HCT116 (cell line): ENCODE data around the gene SLC15A5. TPM values are rescaled to one million over a fixed set of nuclear protein-coding genes. Genes with fewer than 3 reads are reported as not detected.

Source experiments
- ATAC-seq: fragments of 200-7000 bp; cut with Tn5 transposase; 2 replicates; pipeline ENCODE4 v1.9.1; 2020; ENCODE audit warnings: mild to moderate bottlenecking, moderate library complexity
- BruUV-seq: library from RNA; stranded (reverse); fragments of 400-500 nt; replicated peaks from 2 replicates; lab custom pipeline; 2021; lab: Mats Ljungman, UMichigan
- CTCF ChIA-PET: fragments of 300-600 bp; sonication (Branson Sonifier 250); formaldehyde crosslinking; loops from one replicate; lab custom pipeline; 2021; ENCODE audit warnings: antibody characterized with exemption; lab: Charles Lee
- POLR2A ChIA-PET: fragments of 300-600, 350-600 bp; sonication (Branson Sonifier 250); formaldehyde crosslinking; loops from one replicate; lab custom pipeline; 2021; ENCODE audit warnings: antibody characterized with exemption; lab: Charles Lee
- RAD21 ChIA-PET, 2 experiments: fragments of 300-600 bp; sonication (Branson Sonifier 250); formaldehyde crosslinking; loops; one replicate each; lab custom pipeline; 2023; ENCODE audit warnings: low total read pairs in 2 of 2; ENCODE audit not compliant: uncharacterized antibody in 2 of 2, unreplicated experiment in 2 of 2, low non-redundant PET in 1 of 2; lab: Charles Lee
- DNase-seq: peaks from one replicate; pipeline ENCODE4 v3.0.0-alpha.2; 2010; ENCODE audit warnings: low read depth, low spot score
- H2AFZ ChIP-seq: fragments of 200-600 bp; shearing (Covaris generic), sonication (generic); 2 replicates; pipeline ENCODE4 v1.6.1; 2017; ENCODE audit warnings: low read depth, mixed run types, mixed read lengths, antibody characterized with exemption, low read length; ENCODE audit not compliant: poor library complexity, severe bottlenecking
- H3K27ac ChIP-seq: 2 replicates; pipeline ENCODE4 v1.5.1; 2012; ENCODE audit warnings: low read depth, low read length
- H3K27me3 ChIP-seq: fragments of 200-600 bp; sonication (generic); 2 replicates; pipeline ENCODE4 v1.6.1; 2016; ENCODE audit warnings: mixed run types, low read length, mixed read lengths; ENCODE audit not compliant: insufficient read depth
- H3K36me3 ChIP-seq, 2 experiments: fragments of 200-500 bp in 1 of 2; fragments of 200-600 bp in 1 of 2; sonication (Bioruptor generic) in 1 of 2; sonication (generic) in 1 of 2; 2 replicates each; pipeline versions ENCODE4 v1.5.1 to v1.6.1; 2014 to 2016; ENCODE audit warnings: low read length in 2 of 2, inconsistent platforms in 1 of 2, mixed read lengths in 1 of 2, mixed run types in 1 of 2; ENCODE audit not compliant: insufficient read depth in 2 of 2, control insufficient read depth in 1 of 2
- H3K4me1 ChIP-seq, 2 experiments: fragments of 200-600 bp in 1 of 2; sonication (generic) in 1 of 2; 2 replicates each; pipeline versions ENCODE4 v1.5.1 to v1.6.1; 2012 to 2017; ENCODE audit warnings: low read length in 2 of 2, inconsistent platforms in 1 of 2, mild to moderate bottlenecking in 1 of 2, mixed read lengths in 1 of 2, mixed run types in 1 of 2, moderate library complexity in 1 of 2; ENCODE audit not compliant: insufficient read depth in 2 of 2, control insufficient read depth in 1 of 2
- H3K4me2 ChIP-seq: fragments of 200-600 bp; sonication (generic); 2 replicates; pipeline ENCODE4 v1.6.1; 2017; ENCODE audit warnings: mixed run types, low read length, mixed read lengths
- H3K4me3 ChIP-seq, 2 experiments: fragments of 200-600 bp in 1 of 2; sonication (generic) in 1 of 2; replicated peaks in 1 of 2; 2 replicates each; pipeline ENCODE4 v1.5.1; 2011 to 2016; ENCODE audit warnings: low read length in 2 of 2, control low read depth in 1 of 2, low read depth in 1 of 2, mild to moderate bottlenecking in 1 of 2, mixed read lengths in 1 of 2, mixed run types in 1 of 2
- H3K79me2 ChIP-seq: fragments of 200-600 bp; sonication (generic); 2 replicates; pipeline ENCODE4 v1.6.1; 2017; ENCODE audit warnings: mild to moderate bottlenecking, mixed run types, low read length, moderate library complexity, mixed read lengths; ENCODE audit not compliant: insufficient read depth
- H3K9ac ChIP-seq: fragments of 200-600 bp; sonication (generic); 2 replicates; pipeline ENCODE4 v1.6.1; 2016; ENCODE audit warnings: low read length, mixed read lengths
- H3K9me2 ChIP-seq: fragments of 200-600 bp; sonication (generic), shearing (Covaris generic); 2 replicates; pipeline ENCODE4 v1.6.1; 2017; ENCODE audit warnings: mixed run types, mild to moderate bottlenecking, moderate library complexity; ENCODE audit not compliant: insufficient read depth
- H3K9me3 ChIP-seq, 2 experiments: fragments of 200-500 bp in 1 of 2; fragments of 200-600 bp in 1 of 2; sonication (Bioruptor generic) in 1 of 2; sonication (generic) in 1 of 2; 2 replicates each; pipeline ENCODE4 v1.6.1; 2014 to 2017; ENCODE audit warnings: low read length in 2 of 2, mixed read lengths in 2 of 2, inconsistent platforms in 1 of 2, low read depth in 1 of 2, mild to moderate bottlenecking in 1 of 2, mixed run types in 1 of 2, moderate library complexity in 1 of 2; ENCODE audit not compliant: control insufficient read depth in 1 of 2, insufficient read depth in 1 of 2
- H4K20me1 ChIP-seq: fragments of 200-600 bp; sonication (generic), shearing (Covaris generic); 2 replicates; pipeline ENCODE4 v1.6.1; 2017; ENCODE audit warnings: mixed run types, mild to moderate bottlenecking, moderate library complexity; ENCODE audit not compliant: insufficient read depth
- CBX3 ChIP-seq: IDR thresholded peaks from 2 replicates; pipeline ENCODE4 v1.6.1; 2012; ENCODE audit warnings: low read depth
- CEBPB ChIP-seq: IDR thresholded peaks from 2 replicates; pipeline ENCODE4 v1.6.1; 2012; ENCODE audit warnings: low read depth
- CTCF ChIP-seq, 3 experiments: fragments of 200-600 bp in 1 of 3; sonication (generic) in 1 of 3; IDR thresholded peaks in 2 of 3; conservative IDR thresholded peaks in 1 of 3; 2 replicates each; pipeline ENCODE4 v1.5.1; 2012 to 2017; ENCODE audit warnings: low read depth in 2 of 3, low read length in 2 of 3, antibody characterized with exemption in 1 of 3, borderline replicate concordance in 1 of 3, control low read depth in 1 of 3, mild to moderate bottlenecking in 1 of 3, mixed read lengths in 1 of 3, mixed run types in 1 of 3, moderate library complexity in 1 of 3; ENCODE audit not compliant: insufficient read depth in 1 of 3
- EGR1 ChIP-seq: IDR thresholded peaks from 2 replicates; pipeline ENCODE4 v1.6.1; 2012; ENCODE audit warnings: low read depth
- ELF1 ChIP-seq: IDR thresholded peaks from 2 replicates; pipeline ENCODE4 v1.6.1; 2012; ENCODE audit warnings: low read depth, borderline replicate concordance
- EZH2phosphoT487 ChIP-seq: fragments of 200-600 bp; IDR thresholded peaks from 2 replicates; pipeline ENCODE4 v1.6.1; 2018; ENCODE audit warnings: antibody characterized with exemption, borderline replicate concordance
- JUND ChIP-seq: IDR thresholded peaks from 2 replicates; pipeline ENCODE4 v1.6.1; 2012
- POLR2AphosphoS5 ChIP-seq: IDR thresholded peaks from 2 replicates; pipeline ENCODE4 v1.6.1; 2011; ENCODE audit warnings: mild to moderate bottlenecking, low read depth, low read length, moderate library complexity
- SIN3A ChIP-seq: IDR thresholded peaks from 2 replicates; pipeline ENCODE4 v1.6.1; 2012; ENCODE audit warnings: low read depth
- SP1 ChIP-seq: IDR thresholded peaks from 2 replicates; pipeline ENCODE4 v1.6.1; 2012; ENCODE audit warnings: low read depth
- SRF ChIP-seq: IDR thresholded peaks from 2 replicates; pipeline ENCODE4 v1.6.1; 2012; ENCODE audit warnings: low read depth
- YY1 ChIP-seq: IDR thresholded peaks from 2 replicates; pipeline ENCODE4 v1.6.1; 2011; ENCODE audit warnings: low read length, low read depth, moderate library complexity, mild to moderate bottlenecking; ENCODE audit not compliant: insufficient replicate concordance; ENCODE audit errors: extremely low read depth
- ZFX ChIP-seq: fragments of 450-650 bp; IDR thresholded peaks from 2 replicates; pipeline ENCODE4 v1.6.1; 2017
- intact Hi-C: fragments of 100-400 bp; cut with micrococcal nuclease; formaldehyde crosslinking; loops from 2 replicates; pipeline ENCODE4 v1.10.0; 2022
- total RNA-seq: library from RNA; stranded (reverse); gene quantifications from one replicate; pipeline ENCODE4 v1.2.1, GENCODE V29; 2021; ENCODE audit not compliant: unreplicated experiment
- TF ChIP-seq, protein P1 (sequence below): IDR thresholded peaks from 2 replicates; pipeline ENCODE4 v1.6.1; 2011; ENCODE audit warnings: mild to moderate bottlenecking, low read length, moderate library complexity; ENCODE audit not compliant: insufficient replicate concordance; ENCODE audit errors: extremely low read depth

SLC15A5 gene
- total RNA-seq, 1 experiment from 2014 or later, result not detected

DNA sequence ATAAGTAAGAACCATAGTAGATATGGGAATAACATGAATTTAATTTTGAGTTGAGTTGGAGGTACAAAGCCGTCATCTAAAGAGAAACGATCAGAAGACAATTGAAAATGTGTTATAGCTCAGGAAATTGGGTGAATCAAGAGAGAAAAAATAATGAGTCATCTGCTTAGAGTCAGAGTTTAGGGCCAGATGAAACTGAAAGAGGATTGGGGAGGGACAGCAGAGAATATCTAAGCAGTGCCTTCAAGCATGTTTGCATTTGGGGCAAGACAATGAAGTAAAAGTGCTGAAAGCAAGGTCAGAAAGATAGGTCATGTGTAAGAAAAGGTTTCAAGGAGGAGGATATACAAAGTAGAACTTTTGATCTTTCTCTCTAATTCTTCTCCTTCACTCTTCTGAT is 49.4 kb downstream of the SLC15A5 start:
- no peak overlapping the region for H3K4me3 ChIP-seq
- H3K9me3 ChIP-seq, result no peaks in the 10 kb centered on the region
- no peak overlapping the region for H3K27ac ChIP-seq
- no peaks in the 10 kb centered on the region for H4K20me1 ChIP-seq
- no peak overlapping the region for H3K4me2 ChIP-seq
- POLR2A ChIA-PET, result no interaction called here
- no peaks in the 10 kb centered on the region for H3K27me3 ChIP-seq
- H3K9ac ChIP-seq, result no peak overlapping the region
- no peaks in the 10 kb centered on the region for H3K36me3 ChIP-seq
- CTCF ChIA-PET, result no interaction called here
- H3K4me1 ChIP-seq, result no peaks in the 10 kb centered on the region
- H3K9me2 ChIP-seq, result no peaks in the 10 kb centered on the region
- ATAC-seq, result no peak
- no peak overlapping the region for H2AFZ ChIP-seq
- intact Hi-C loops, result no loop called here
- RAD21 ChIA-PET, result no interaction called here
- no TSS peak for BruUV-seq
- no peak for DNase-seq
- no peaks in the 10 kb centered on the region for H3K79me2 ChIP-seq
- TF ChIP-seq CTCF (IDR thresholded peaks at IDR 0.05 in 2 of 3, conservative IDR thresholded peaks at IDR 0.05 in 1 of 3; ENCODE audit: borderline replicate concordance in 1 of 3, insufficient read depth in 1 of 3, low read depth in 2 of 3, low read length in 2 of 3) (no peak), CEBPB (no peak), JUND (no peak), CBX3 (no peak), SRF (no peak), SIN3A (no peak), EZH2phosphoT487 (no peak), ELF1 (no peak), EGR1 (no peak), SP1 (no peak), ZFX (no peak)

- BruUV-seq, result no TSS peak
- Histone ChIP-seq H3K4me1 (no peaks in the 10 kb centered on the region), H3K36me3 (no peaks in the 10 kb centered on the region), H3K27me3 (no peaks in the 10 kb centered on the region), H3K27ac (no peak overlapping the region), H3K9ac (no peak overlapping the region), H3K4me2 (no peak overlapping the region), H3K9me2 (no peaks in the 10 kb centered on the region), H2AFZ (no peak overlapping the region), H3K79me2 (no peaks in the 10 kb centered on the region), H3K4me3 (no peak overlapping the region), H3K9me3 (no peaks in the 10 kb centered on the region), H4K20me1 (no peaks in the 10 kb centered on the region)
- RAD21 ChIA-PET, result no interaction called here
- CTCF ChIA-PET, result no interaction called here
- ATAC-seq, result no peak
- intact Hi-C loops, result no loop called here
- POLR2A ChIA-PET, result no interaction called here
- no peak for DNase-seq
- no peak for TF ChIP-seq CTCF (IDR thresholded peaks at IDR 0.05 in 2 of 3, conservative IDR thresholded peaks at IDR 0.05 in 1 of 3; ENCODE audit: borderline replicate concordance in 1 of 3, insufficient read depth in 1 of 3, low read depth in 2 of 3, low read length in 2 of 3)
- TF ChIP-seq, protein P1, sequence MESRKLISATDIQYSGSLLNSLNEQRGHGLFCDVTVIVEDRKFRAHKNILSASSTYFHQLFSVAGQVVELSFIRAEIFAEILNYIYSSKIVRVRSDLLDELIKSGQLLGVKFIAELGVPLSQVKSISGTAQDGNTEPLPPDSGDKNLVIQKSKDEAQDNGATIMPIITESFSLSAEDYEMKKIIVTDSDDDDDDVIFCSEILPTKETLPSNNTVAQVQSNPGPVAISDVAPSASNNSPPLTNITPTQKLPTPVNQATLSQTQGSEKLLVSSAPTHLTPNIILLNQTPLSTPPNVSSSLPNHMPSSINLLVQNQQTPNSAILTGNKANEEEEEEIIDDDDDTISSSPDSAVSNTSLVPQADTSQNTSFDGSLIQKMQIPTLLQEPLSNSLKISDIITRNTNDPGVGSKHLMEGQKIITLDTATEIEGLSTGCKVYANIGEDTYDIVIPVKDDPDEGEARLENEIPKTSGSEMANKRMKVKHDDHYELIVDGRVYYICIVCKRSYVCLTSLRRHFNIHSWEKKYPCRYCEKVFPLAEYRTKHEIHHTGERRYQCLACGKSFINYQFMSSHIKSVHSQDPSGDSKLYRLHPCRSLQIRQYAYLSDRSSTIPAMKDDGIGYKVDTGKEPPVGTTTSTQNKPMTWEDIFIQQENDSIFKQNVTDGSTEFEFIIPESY, result no peak
- no peak for TF ChIP-seq POLR2AphosphoS5
- TF ChIP-seq SP1, result no peak
- TF ChIP-seq YY1, result no peak
- no peak for TF ChIP-seq SIN3A
- TF ChIP-seq SRF, result no peak
Measured at GRCh38 chr12:16225692-16226091, 51.8 kb downstream of the SLC15A5 start.
